HG02885 (cell line): ENCODE measurements around the gene BBS1.
"Not testable (repeated sequence)": the region's sequence is repeated elsewhere in the genome, so short reads cannot be mapped to it uniquely, and the experiment has no call there.

Source experiments
- ATAC-seq: cut with Tn5 transposase; IDR thresholded peaks from one replicate; pipeline ENCODE4 v1.9.1; 2021; ENCODE audit warnings: mild to moderate bottlenecking; ENCODE audit not compliant: unreplicated experiment, poor library complexity

Gene BBS1

DNA sequence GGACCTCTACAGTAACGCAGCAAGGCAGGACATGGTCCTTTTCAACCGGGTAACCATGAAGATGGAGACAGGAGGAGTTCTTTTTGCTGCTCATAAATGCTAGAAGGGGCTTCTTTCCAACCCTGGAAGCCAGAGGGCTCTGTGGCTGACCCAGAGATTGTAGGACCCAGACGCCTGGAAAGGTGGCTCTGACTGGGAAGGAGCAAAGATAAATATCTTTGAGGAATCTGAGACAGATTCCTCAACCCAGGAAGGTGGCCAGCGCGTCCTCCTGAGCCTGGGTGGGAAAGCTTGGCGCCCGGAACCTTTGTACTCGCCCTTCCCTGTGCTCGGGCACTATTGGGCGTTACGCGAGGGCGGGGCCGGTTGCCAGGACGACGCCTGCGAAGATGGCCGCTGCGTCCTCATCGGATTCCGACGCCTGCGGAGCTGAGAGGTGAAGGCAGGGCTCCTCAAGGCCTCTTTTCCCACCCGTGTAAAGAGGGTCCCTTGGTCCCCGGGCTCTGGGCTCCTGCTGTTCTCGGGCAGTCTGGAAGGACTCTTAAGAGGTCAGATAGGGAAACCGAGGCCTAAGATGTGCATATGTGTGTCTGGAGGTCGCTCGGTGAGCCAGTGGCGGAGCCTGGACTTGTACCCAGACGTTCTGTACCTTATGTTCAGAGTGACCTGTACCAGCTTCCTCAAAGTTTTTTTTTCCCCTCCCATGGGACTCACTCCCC, at the start of gene BBS1:
TSS of gene BBS1 (plus strand) at position 365 of the 719 bp plus-strand sequence. CDS start at position 390, 25 bp downstream.
- ATAC-seq: peak; percentile 87

DNA sequence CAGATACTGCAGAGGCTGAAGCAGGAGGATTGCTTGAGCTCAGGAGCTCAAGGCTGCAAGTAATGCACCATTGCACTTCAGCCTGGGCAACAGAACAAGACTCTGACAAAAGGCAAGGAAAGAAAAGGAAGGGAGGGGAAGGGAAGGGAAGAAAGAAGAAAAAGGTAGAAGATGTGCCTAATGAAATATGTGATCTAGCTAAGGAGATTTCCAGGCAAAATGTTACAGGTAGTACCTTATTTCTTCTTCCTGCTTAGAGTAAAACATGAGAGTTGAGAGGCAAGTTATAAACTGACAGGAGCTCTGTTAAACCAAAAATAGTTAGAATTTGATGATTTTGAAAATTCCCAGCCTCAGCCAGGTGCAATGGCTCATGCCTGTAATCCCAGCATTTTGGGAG, 48.4 kb upstream of the BBS1 start:
- no peak for ATAC-seq

DNA sequence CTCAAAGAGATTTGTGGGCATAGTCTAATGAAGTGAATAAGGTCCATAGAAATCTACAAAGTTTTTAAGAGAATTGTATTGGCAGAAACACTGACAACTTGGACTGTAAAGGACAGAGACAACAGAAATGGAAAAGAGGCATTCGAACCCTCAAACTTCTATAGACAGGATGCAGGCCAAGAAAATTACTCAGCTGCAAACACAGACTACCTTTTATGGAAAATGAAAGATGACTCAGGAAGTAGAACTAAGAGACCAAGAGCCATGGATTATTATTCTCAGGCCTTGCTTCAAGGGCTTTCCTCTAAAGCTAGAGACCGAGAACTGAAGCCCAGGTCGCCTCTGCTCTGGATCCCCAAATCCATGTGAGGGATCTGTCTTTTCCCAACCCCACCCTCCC, 47.5 kb upstream of the BBS1 start:
- no peak for ATAC-seq

DNA sequence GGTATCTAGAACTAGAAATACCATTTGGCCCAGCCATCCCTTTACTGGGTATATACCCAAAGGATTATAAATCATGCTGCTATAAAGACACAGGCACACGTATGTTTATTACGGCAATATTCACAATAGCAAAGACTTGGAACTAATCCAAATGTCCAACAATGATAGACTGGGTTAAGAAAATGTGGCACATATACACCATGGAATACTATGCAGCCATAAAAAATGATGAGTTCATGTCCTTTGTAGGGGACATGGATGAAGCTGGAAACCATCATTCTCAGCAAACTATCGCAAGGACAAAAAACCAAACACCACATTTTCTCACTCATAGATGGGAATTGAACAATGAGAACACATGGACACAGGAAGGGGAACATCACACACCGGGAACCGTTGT, 46.3 kb upstream of the BBS1 start:
- ATAC-seq: not testable (repeated sequence)

DNA sequence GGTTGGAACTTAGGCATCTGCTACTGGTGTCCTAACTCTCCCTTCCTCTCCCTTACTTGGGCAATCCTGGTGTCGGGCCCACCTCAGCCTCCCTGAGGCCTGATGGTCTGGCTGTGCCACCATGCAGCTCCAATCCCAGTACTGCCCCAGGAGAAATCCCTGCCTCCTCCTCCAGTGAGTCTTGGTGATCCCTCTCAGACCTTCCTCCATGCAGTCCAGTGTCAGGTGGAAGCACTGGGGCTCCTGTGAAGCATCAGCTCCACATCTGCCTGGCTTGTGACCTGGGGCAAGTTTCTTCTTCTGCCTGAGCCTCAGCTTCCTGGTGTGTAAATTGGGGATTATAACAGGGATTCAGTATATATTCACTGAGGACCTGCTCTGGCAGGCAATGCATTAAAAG, 45.5 kb upstream of the BBS1 start:
- no peak for ATAC-seq

DNA sequence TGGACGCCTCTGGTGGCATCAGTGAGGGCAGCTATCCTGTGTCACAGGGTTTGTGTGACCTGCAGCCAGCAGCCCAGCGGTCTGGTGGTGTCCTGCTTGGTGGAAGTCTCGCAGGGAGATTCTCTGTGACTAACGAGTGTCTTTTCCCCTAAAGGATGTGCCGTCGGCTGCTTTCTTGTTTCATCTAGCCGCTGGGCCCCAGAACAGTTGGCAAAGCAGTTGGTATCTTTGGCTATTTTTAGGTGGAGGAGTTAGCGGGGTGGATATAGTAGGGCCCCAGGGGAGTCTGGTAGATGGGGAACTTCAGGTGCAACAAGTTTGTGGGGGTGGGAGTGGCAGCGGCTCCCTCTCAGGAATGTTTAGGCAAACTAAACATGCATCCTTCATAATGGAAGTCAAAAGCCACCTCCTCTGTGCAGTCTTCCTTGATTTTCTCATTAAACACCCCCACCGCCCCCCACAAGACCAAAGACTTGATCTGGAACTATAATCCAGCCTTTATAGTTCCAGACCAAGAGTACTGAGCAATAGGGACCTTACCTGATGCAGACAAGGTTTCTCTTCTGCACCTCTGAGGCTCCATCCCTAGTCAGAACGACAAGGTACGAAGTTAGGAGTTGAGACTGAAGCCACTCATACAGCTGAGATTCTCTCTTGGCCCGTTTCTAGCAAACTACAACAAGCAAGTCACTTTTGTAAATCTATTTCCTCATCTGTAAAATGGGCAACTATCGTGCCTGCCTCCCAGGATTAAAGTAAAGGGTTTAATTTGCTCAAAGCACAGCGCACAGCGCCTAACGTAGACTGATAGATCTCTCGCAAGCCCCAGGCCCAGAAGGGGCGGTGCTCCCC, 44.8 kb upstream of the BBS1 start:
- no peak for ATAC-seq

DNA sequence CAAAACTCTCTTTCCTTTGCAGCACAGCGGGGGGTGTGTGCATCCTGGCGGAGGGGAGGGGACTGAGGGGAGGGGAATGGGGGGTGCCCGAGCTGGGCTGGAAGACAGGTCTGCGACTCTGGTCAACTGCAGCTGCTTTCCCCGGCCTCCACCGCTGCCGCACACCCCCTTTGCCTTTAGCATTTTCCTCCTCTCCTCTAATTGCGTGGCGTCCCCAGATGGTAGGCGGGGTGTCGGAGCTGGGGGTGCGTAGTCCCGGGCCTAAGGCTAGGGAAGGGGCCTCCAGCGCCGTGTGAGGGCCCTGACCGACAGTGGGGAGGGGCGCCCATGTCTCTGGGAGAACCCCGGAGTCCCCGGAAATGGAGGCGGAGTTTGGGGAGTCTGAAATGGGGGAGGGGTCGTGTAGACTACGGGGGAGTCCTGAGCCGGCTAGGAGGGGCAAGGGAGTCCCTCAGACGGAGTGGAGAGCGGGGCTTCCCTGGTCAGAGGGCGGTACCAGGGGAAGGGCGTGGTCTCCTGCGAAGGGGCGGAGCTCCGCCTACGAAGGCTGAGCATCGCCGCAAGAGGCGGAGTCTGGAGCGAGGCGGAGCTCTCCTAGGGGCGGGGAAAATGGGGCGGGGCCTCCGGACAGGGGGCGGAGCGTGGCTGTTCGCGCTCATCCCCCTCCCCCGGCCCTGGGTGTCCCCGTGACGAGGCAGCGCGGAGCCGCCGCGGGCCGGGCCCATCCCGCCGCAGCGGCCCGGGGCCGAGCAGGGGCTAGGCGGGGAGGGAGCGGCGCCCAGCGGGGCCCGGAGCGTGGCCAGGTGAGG, 44.0 kb upstream of the BBS1 start, which contains the start of gene PELI3:
TSS of gene PELI3 (plus strand) at position 681 of the 809 bp plus-strand sequence. CDS start 1,224 bp downstream, outside the sequence.
- peak; percentile 87 for ATAC-seq

DNA sequence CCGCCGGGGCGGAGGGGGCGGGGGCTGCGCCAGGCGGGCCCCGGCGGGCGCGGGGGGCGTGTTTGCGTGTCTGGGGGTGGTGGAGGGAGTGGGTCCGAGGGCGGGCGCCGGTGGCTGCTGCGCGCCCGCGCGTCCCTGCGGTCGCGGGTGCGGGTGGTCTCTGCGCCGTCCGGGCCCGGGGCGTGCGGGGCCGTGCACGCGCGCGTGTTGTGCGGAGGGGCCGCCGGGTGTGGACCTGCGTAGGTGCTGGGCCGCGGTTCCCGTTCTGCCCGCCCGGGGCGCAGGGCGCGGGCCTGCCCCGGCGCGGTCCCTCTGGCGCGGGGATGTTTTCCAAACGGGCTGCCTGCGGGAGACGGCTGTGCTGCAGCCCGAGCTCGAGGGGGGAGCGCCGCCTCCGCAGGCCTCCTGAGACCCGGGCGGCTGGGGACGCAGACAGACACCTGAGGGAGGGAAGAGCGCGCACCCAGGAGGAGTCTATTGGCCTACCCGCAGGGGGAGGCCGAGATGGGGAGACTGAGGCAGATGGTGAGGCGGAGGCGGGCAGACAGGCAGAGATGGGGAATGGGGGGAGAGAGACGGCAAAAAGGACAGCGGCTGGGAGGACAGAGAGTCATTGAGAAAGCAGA, 43.3 kb upstream of the BBS1 start:
- peak; percentile 39 for ATAC-seq

DNA sequence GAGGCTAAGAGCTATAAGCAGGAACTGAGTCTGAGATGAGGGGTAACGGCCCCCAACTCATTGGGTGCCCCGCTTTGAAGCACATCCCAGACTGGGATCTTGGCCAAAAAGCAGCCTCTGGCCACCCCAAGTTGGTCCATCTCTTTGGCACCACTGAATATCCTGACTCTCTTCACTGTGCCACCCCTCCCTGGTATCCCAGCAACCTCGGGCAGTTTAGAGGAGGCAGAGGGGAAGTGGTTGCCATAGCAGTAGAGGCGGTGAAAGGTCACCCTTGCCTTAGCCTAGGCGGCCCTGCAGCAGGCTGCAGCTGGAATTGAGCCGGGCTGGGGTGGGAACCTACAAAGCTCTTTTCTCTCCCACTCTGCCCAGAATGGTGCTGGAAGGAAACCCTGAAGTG, 42.7 kb upstream of the BBS1 start:
- no peak for ATAC-seq

DNA sequence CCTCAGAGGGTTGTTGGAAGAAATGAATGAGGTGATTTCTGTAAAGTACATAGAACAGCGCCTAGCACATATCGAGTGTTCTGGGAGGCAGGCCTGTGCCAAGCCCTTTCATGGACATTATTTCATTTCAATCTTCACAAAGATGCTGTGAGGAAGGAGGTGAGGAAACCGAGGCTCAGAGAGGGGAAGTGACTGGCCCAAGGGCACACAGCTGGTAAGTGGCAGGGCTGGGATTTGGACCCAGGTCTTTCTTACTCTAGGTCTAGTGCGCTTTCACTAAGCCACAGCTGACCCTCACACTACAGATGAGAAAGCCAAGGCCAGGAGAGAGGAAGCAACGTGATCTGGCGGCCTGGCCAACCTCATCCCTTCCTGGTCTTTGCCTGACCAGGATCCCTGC, 41.7 kb upstream of the BBS1 start:
- ATAC-seq: no peak

DNA sequence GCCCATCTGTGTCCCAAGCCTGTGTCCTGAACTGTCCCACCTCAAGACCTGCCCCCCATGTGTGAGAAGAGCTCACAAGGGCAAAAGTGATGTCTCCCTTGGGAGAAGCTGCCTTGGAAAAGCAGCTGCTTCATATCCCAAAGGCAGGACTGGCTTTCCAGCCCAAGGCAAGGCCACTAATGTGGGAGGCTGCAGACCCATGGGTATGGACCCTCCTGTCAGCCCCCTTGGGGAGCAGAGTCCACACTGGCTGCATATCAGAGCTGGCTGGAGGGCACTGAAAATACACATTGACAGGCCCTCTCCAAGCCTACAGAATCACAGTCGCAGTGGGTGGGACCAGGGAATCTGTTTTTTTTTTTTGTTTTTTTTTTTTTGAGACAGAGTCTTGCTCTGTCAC, 41.0 kb upstream of the BBS1 start:
- ATAC-seq: no peak

DNA sequence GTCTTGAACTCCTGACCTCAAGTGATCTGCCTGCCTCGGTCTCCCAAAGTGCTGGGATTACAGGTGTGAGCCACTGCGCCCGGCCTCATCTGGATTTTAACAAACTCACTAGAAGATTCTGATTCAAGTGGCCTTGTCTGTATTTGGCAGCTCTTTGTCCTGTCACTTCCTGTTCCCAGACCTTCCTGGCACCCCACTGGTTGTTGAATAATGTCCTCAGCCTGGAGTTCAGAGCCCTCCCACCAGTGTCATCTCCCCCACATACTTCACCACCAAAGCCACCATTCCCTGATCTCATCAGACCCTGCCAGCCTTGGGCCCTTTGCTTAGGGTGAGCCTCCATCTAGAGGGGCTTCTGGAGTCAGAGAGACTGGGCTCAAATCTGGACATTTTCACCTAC, 40.4 kb upstream of the BBS1 start:
- ATAC-seq: no peak

DNA sequence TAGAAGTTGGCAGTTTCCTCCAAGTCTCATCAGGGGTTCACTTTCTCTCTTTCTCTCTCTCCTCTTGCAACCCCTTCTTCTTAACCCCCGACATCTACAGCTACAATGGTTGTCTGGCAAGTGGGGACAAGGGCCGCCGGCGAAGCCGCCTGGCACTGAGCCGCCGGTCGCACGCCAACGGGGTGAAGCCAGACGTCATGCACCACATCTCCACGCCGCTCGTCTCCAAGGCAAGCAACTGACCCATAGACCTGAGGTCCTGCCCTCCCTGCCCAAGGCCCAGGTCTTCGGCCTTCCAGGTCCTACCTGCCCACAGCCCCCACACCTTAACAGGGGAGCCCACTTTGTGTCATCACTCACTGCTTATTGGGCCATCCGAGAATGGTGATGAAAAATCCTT, 39.3 kb upstream of the BBS1 start:
- no peak for ATAC-seq

DNA sequence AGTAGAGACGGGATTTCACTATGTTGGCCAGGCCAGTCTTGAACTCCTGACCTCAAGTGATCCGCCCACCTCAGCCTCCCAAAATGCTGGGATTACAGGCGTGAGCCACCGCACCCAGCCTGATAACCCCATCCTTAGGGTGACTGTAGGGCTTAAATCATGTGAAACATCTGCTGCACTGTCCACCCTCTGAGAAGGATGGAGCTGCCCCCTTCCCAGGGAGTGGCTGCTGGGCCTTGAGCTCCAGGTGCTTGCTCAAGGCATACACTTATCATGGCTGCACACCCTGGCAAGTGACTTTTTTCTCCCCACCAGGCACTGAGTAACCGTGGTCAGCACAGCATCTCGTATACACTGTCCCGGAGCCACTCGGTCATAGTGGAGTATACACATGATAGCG, 38.4 kb upstream of the BBS1 start:
- no peak for ATAC-seq

DNA sequence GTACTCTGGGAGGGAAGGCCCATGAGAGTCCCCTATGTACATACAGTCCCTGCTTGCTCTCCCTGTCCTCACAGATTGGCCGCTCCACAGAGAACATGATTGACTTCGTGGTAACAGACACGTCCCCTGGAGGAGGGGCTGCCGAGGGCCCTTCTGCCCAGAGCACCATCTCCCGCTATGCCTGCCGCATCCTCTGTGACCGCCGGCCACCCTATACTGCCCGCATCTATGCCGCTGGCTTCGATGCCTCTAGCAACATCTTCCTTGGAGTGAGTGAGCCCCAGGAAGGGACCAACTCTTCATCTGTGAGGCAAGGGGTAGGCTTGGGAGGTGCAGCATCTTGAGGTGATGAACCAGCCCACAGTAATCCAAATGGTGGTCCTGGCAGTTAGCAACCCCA, 37.3 kb upstream of the BBS1 start:
- no peak for ATAC-seq

DNA sequence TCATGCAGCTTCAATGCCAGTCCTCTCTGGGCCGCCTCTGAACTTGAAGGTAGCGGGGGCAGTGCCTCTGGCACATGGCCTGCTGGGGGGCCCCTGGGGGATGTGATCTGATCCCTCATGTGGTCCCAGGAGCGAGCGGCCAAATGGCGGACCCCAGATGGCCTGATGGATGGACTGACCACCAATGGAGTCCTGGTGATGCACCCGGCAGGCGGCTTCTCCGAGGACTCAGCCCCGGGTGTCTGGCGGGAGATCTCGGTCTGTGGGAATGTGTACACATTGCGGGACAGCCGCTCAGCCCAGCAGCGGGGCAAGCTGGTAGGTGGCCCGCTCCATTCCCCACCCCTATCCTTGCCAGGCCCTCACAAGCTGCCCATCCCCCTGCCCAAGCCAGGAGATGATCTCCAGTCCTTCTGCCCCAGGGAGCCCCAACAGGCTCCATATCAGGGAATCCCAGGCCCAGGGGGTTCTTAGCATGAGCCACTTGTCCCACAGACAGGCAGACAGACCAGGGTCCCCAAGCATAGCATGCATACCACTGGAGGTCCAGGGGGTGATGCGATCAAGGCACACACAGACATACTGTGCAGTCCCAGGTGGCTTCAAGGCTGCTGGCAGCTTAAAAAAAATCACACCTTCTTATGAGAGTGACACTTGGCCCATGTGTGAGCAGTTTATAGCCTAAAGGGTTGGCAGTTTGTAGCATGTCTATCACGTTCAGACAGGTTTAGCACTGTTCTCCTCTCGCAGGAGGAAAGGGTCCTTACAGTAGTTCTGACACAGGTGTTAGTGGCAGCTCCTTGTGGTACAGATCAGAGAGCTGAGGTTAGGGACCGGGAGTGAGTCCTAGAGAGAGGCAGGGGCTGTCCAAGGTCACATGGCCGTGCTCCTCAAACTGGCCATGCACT, 36.6 kb upstream of the BBS1 start:
- ATAC-seq: no peak

DNA sequence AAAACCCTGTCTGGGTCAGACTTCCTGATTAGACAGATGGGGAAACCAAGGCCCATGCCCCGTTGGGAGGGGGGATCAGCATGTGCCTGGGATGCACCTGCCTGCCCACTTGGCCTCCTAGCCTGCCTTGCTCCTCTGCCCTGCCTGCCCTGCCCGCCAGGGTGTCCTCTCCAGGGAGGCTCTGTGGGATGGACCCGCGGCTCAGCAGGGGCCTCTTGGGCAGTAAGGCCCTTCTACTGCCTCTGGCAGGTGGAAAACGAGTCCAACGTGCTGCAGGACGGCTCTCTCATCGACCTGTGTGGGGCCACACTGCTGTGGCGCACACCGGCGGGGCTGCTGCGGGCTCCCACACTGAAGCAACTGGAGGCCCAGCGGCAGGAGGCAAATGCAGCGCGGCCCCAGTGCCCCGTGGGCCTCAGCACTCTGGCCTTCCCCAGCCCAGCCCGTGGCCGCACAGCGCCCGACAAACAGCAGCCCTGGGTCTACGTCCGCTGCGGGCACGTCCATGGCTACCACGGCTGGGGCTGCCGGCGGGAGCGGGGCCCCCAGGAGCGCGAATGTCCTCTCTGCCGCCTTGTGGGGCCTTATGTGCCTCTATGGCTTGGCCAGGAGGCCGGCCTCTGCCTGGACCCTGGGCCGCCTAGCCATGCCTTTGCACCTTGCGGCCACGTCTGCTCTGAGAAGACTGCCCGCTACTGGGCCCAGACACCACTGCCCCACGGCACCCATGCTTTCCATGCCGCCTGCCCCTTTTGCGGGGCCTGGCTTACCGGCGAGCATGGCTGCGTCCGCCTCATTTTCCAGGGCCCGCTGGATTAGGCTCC, 34.9 kb upstream of the BBS1 start:
- ATAC-seq: no peak

DNA sequence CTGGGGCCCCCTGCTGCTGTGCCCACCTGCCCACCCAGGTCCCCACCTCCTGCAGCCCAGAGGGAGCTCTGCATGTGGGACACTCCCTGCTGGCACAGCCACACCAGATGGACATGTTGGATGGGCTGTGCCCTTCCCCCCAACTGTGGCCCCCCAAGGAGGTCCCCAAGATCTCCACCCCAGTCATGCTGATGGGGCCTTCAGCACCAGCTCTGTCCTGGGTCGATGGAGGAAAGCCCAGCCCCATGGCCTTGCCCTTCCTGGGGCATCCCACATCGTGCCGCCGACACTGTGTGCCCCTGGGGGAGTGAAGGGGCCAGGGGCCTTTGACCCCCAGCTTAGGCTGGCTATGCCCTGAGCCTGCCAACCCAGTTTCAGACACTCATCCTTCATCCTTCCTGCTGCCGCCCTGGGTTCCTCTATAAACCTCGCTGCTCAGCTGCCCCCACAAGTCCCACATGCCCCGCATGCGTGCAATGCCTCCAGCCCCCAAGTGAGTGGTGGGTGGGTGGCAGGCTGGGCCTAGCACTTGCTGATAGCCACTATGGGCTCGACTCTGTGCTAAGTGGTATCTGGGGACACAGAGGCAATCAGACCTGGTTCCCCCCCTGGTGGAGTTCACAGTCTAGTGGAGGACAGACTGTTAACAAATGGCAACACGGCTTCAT, 34.1 kb upstream of the BBS1 start:
- ATAC-seq: no peak
